ENCODE measurements around the gene ANKRD13A. TPM values are rescaled to one million over a fixed set of nuclear protein-coding genes. Genes with fewer than 3 reads are reported as not detected.

ANKRD13A gene
- total and polyA plus RNA-seq, 2 of the 8 experiments (the other 6 are each of a cell fraction or from before 2014, with no cell fraction given) = 16.8 to 21.4 TPM

GRCh38 chr12:110033888-110034287 is 34.7 kb downstream of the ANKRD13A start:
- no peak overlapping the region for H2BK120ac ChIP-seq (replicated peaks; ENCODE audit: low read depth, low read length)
- no peak overlapping the region for H2AFZ ChIP-seq (ENCODE audit: low read length)
- H3K4ac ChIP-seq (replicated peaks; ENCODE audit: insufficient read length, low read depth, low read length) = no peak overlapping the region
- H3K14ac ChIP-seq (ENCODE audit: insufficient read length) = no peak overlapping the region
- H3K9ac ChIP-seq (replicated peaks in 1 of 4; ENCODE audit: extremely low read depth in 1 of 4, low read depth in 3 of 4, low read length in 3 of 4) = no peak overlapping the region
- no peak overlapping the region for H2BK15ac ChIP-seq (ENCODE audit: low read length)
- POLR2A ChIA-PET (ENCODE audit: partially characterized antibody) = no interaction called here
- H3K79me2 ChIP-seq (ENCODE audit: control insufficient read depth in 1 of 2, insufficient read depth in 2 of 2, low read length in 2 of 2) = no peaks in the 10 kb centered on the region
- no peak overlapping the region for H4K5ac ChIP-seq (ENCODE audit: insufficient read length, low read depth, low read length)
- no peaks in the 10 kb centered on the region for H3K79me1 ChIP-seq (ENCODE audit: low read depth, low read length)
- WGBS, 2 experiments (ENCODE audit: extremely low coverage in 1 of 2, insufficient coverage in 1 of 2, insufficient read length in 1 of 2, insufficient replicate concordance in 2 of 2, low coverage in 1 of 2, low lambda C conversion rate in 2 of 2, missing lambda C conversion rate in 1 of 2) = 86% methylated on average over 3 of the region's 3 CpGs; no CpG with 5 or more reads in 1 of the 2 experiments
- H3K56ac ChIP-seq (replicated peaks; ENCODE audit: insufficient read length, low read depth, low read length) = no peak overlapping the region
- H3K4me3 ChIP-seq (ENCODE audit: extremely low read depth in 1 of 4, insufficient read depth in 2 of 4, low read depth in 3 of 4, low read length in 4 of 4) = no peak overlapping the region
- H3K9me3 ChIP-seq (ENCODE audit: insufficient read depth in 2 of 2, low read depth in 1 of 2, low read length in 1 of 2) = no peaks in the 10 kb centered on the region
- no peak overlapping the region for H3K4me2 ChIP-seq (ENCODE audit: insufficient read depth in 1 of 2, low read depth in 2 of 2, low read length in 2 of 2)
- no peak overlapping the region for H3K23ac ChIP-seq (ENCODE audit: insufficient read length)
- DNase-seq (ENCODE audit: low read depth in 1 of 2, low spot score in 2 of 2) (no peak), FAIRE-seq (no peak)
- CTCF ChIA-PET (ENCODE audit: partially characterized antibody) = interaction anchor here (0.6 kb wide), 1 partner anchor 8 kb away, joined by 4 read pairs; no protein-coding TSS in a partner anchor
- H2BK12ac ChIP-seq (ENCODE audit: low read depth, low read length) = no peak overlapping the region
- no peak overlapping the region for H4K91ac ChIP-seq (replicated peaks; ENCODE audit: insufficient read length, low read length)
- H3K27ac ChIP-seq (ENCODE audit: low read depth, low read length) = no peak overlapping the region
- H3K36me3 ChIP-seq (ENCODE audit: control insufficient read depth in 2 of 4, insufficient read depth in 4 of 4, low read length in 3 of 4) = peaks cover 0 to 5% (median 3%) of the 10 kb centered on the region in 4 experiments; a peak in 4 of 8 replicates
- H4K20me1 ChIP-seq (replicated peaks in 1 of 2; ENCODE audit: control insufficient read depth in 1 of 2, insufficient read depth in 2 of 2, low read length in 2 of 2) = peaks cover 0 to 4% of the 10 kb centered on the region in 2 experiments
- no peaks in the 10 kb centered on the region for H3K23me2 ChIP-seq (ENCODE audit: low read depth, low read length)
- no peaks in the 10 kb centered on the region for H3K4me1 ChIP-seq (replicated peaks in 1 of 4; ENCODE audit: control insufficient read depth in 3 of 4, insufficient read depth in 4 of 4, low read length in 3 of 4)
- H2BK5ac ChIP-seq (ENCODE audit: low read depth, low read length) = no peak overlapping the region
- no peaks in the 10 kb centered on the region for H3K27me3 ChIP-seq (replicated peaks in 1 of 4; ENCODE audit: control insufficient read depth in 3 of 4, extremely low read depth in 1 of 4, insufficient read depth in 3 of 4, low read length in 3 of 4)
- H2BK20ac ChIP-seq (ENCODE audit: low read length) = no peak overlapping the region
- H2AK5ac ChIP-seq (ENCODE audit: low read depth, low read length) = no peak overlapping the region
- H4K8ac ChIP-seq (ENCODE audit: extremely low read depth, insufficient read depth, low read length) = no peak overlapping the region
- no peak overlapping the region for H3K18ac ChIP-seq (ENCODE audit: extremely low read depth, low read length)
- no peak for TF ChIP-seq SIX5 (IDR thresholded peaks at IDR 0.05; ENCODE audit: low read depth, low read length)
- no peak for TF ChIP-seq SUZ12 (IDR thresholded peaks at IDR 0.05; ENCODE audit: low read length)
- no peak for TF ChIP-seq USF2 (IDR thresholded peaks at IDR 0.05; ENCODE audit: low read length)
- TF ChIP-seq GTF2F1 (IDR thresholded peaks at IDR 0.05; ENCODE audit: borderline replicate concordance, low read depth, low read length) = no peak
- no peak for TF ChIP-seq EP300 (IDR thresholded peaks at IDR 0.05; ENCODE audit: borderline replicate concordance in 1 of 2, low read depth in 2 of 2, low read length in 2 of 2)
- TF ChIP-seq POU5F1 (IDR thresholded peaks at IDR 0.05; ENCODE audit: low read depth, low read length) = no peak

Data from H1 (cell line).